GM12878 (cell line): ENCODE data around the gene GUCY1A1.

ENCODE experiments used
- ATF7 ChIP-seq: fragments of 450-650 bp; IDR thresholded peaks from 2 replicates; pipeline ENCODE4 v1.6.1; 2016; ENCODE audit warnings: low read depth, mild to moderate bottlenecking
- CHD2 ChIP-seq: IDR thresholded peaks from 2 replicates; pipeline ENCODE4 v1.6.1; 2011; ENCODE audit warnings: low read depth, low read length, improper control_type of control experiment, borderline replicate concordance
- EZH2 ChIP-seq: IDR thresholded peaks from 2 replicates; pipeline ENCODE4 v1.6.1; 2012; ENCODE audit warnings: low read depth, mild to moderate bottlenecking, control low read depth, inconsistent platforms, low read length, borderline replicate concordance; ENCODE audit not compliant: control insufficient read depth
- FOXK2 ChIP-seq: fragments of 450-650 bp; IDR thresholded peaks from 2 replicates; pipeline ENCODE4 v1.6.1; 2017; ENCODE audit warnings: mild to moderate bottlenecking, moderate library complexity
- HDGF ChIP-seq: fragments of 450-650 bp; IDR thresholded peaks from 2 replicates; pipeline ENCODE4 v1.6.1; 2016; ENCODE audit warnings: antibody characterized with exemption
- NR2C1 ChIP-seq: fragments of 450-650 bp; IDR thresholded peaks from 2 replicates; pipeline ENCODE4 v1.6.1; 2017; ENCODE audit warnings: antibody characterized with exemption, mild to moderate bottlenecking, moderate library complexity
- POLR2A ChIP-seq: IDR thresholded peaks from 2 replicates; pipeline ENCODE4 v1.6.1; 2011; ENCODE audit warnings: low read depth, mild to moderate bottlenecking, low read length
- TF ChIP-seq, protein P1 (sequence below): IDR thresholded peaks from 2 replicates; pipeline ENCODE4 v1.6.1; 2012; ENCODE audit warnings: low read length, inconsistent platforms
- TF ChIP-seq, protein P2 (sequence below): IDR thresholded peaks from 2 replicates; pipeline ENCODE4 v1.6.1; 2012; ENCODE audit warnings: low read depth, low read length, improper control_type of control experiment
- TF ChIP-seq, protein P3 (sequence below), 3 experiments: IDR thresholded peaks in 2 of 3; conservative IDR thresholded peaks in 1 of 3; 2 replicates each; pipeline ENCODE4 v1.5.1; 2011; ENCODE audit warnings: low read depth in 3 of 3, low read length in 3 of 3, mild to moderate bottlenecking in 3 of 3, control low read depth in 2 of 3, moderate library complexity in 2 of 3, inconsistent platforms in 1 of 3, mixed read lengths in 1 of 3; ENCODE audit not compliant: control insufficient read depth in 2 of 3, insufficient read depth in 1 of 3; ENCODE audit errors: extremely low read depth in 1 of 3
- TF ChIP-seq, protein P4 (sequence below): fragments of 450-650 bp; IDR thresholded peaks from 2 replicates; pipeline ENCODE4 v1.6.1; 2016; ENCODE audit warnings: mild to moderate bottlenecking, moderate library complexity, borderline replicate concordance
- TF ChIP-seq, protein P5 (sequence below): fragments of 450-650 bp; IDR thresholded peaks from 2 replicates; pipeline ENCODE4 v1.6.1; 2018; ENCODE audit warnings: mild to moderate bottlenecking, low read depth, moderate library complexity; ENCODE audit not compliant: partially characterized antibody

DNA sequence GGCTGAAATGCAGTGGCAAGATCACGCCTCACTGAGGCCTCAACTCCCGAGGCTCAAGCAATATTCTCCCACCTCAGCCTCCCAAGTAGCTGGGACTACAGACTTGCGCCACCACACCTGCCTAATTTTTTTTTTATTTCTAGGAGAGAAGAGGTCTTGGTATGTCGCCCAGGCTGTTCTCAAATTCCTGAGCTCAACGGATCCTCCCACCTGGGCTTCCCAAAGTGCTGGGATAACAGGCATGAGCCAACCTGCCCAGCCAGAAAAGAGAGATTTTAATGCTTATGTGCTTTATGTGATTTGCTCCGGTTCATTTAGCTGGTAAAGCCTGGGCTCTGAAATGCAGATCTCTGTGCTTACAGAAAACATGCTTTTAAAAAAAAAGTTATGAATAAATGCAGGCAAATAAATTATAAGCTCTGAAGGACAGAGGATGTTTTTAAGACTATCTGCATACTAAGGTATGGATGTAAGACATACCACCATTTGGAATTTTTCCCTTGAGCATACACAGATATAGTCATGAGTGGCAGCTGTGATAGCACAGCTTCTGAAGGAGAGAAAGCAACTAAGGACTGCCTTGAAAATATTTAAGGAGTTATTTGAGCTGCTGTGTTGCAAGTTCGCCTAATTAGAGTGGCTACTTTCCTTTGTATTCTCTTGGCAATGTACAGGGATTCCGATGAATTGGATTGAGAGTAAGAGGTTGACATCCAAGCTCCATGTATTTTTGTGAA, 106.0 kb downstream of the GUCY1A1 start:
- TF ChIP-seq, protein P1, sequence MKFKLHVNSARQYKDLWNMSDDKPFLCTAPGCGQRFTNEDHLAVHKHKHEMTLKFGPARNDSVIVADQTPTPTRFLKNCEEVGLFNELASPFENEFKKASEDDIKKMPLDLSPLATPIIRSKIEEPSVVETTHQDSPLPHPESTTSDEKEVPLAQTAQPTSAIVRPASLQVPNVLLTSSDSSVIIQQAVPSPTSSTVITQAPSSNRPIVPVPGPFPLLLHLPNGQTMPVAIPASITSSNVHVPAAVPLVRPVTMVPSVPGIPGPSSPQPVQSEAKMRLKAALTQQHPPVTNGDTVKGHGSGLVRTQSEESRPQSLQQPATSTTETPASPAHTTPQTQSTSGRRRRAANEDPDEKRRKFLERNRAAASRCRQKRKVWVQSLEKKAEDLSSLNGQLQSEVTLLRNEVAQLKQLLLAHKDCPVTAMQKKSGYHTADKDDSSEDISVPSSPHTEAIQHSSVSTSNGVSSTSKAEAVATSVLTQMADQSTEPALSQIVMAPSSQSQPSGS = no peak
- TF ChIP-seq EZH2 (no peak), FOXK2 (no peak), NR2C1 (no peak), POLR2A (no peak), ATF7 (no peak), HDGF (no peak), CHD2 (no peak)
- TF ChIP-seq, protein P2, sequence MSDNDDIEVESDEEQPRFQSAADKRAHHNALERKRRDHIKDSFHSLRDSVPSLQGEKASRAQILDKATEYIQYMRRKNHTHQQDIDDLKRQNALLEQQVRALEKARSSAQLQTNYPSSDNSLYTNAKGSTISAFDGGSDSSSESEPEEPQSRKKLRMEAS = no peak
- TF ChIP-seq, protein P3, sequence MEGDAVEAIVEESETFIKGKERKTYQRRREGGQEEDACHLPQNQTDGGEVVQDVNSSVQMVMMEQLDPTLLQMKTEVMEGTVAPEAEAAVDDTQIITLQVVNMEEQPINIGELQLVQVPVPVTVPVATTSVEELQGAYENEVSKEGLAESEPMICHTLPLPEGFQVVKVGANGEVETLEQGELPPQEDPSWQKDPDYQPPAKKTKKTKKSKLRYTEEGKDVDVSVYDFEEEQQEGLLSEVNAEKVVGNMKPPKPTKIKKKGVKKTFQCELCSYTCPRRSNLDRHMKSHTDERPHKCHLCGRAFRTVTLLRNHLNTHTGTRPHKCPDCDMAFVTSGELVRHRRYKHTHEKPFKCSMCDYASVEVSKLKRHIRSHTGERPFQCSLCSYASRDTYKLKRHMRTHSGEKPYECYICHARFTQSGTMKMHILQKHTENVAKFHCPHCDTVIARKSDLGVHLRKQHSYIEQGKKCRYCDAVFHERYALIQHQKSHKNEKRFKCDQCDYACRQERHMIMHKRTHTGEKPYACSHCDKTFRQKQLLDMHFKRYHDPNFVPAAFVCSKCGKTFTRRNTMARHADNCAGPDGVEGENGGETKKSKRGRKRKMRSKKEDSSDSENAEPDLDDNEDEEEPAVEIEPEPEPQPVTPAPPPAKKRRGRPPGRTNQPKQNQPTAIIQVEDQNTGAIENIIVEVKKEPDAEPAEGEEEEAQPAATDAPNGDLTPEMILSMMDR (IDR thresholded peaks at IDR 0.05 in 2 of 3, conservative IDR thresholded peaks at IDR 0.05 in 1 of 3; ENCODE audit: control insufficient read depth in 2 of 3, extremely low read depth in 1 of 3, insufficient read depth in 1 of 3, low read depth in 3 of 3, low read length in 3 of 3) = no peak
- TF ChIP-seq, protein P4, sequence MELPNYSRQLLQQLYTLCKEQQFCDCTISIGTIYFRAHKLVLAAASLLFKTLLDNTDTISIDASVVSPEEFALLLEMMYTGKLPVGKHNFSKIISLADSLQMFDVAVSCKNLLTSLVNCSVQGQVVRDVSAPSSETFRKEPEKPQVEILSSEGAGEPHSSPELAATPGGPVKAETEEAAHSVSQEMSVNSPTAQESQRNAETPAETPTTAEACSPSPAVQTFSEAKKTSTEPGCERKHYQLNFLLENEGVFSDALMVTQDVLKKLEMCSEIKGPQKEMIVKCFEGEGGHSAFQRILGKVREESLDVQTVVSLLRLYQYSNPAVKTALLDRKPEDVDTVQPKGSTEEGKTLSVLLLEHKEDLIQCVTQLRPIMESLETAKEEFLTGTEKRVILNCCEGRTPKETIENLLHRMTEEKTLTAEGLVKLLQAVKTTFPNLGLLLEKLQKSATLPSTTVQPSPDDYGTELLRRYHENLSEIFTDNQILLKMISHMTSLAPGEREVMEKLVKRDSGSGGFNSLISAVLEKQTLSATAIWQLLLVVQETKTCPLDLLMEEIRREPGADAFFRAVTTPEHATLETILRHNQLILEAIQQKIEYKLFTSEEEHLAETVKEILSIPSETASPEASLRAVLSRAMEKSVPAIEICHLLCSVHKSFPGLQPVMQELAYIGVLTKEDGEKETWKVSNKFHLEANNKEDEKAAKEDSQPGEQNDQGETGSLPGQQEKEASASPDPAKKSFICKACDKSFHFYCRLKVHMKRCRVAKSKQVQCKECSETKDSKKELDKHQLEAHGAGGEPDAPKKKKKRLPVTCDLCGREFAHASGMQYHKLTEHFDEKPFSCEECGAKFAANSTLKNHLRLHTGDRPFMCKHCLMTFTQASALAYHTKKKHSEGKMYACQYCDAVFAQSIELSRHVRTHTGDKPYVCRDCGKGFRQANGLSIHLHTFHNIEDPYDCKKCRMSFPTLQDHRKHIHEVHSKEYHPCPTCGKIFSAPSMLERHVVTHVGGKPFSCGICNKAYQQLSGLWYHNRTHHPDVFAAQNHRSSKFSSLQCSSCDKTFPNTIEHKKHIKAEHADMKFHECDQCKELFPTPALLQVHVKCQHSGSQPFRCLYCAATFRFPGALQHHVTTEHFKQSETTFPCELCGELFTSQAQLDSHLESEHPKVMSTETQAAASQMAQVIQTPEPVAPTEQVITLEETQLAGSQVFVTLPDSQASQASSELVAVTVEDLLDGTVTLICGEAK = no peak
- TF ChIP-seq, protein P5, sequence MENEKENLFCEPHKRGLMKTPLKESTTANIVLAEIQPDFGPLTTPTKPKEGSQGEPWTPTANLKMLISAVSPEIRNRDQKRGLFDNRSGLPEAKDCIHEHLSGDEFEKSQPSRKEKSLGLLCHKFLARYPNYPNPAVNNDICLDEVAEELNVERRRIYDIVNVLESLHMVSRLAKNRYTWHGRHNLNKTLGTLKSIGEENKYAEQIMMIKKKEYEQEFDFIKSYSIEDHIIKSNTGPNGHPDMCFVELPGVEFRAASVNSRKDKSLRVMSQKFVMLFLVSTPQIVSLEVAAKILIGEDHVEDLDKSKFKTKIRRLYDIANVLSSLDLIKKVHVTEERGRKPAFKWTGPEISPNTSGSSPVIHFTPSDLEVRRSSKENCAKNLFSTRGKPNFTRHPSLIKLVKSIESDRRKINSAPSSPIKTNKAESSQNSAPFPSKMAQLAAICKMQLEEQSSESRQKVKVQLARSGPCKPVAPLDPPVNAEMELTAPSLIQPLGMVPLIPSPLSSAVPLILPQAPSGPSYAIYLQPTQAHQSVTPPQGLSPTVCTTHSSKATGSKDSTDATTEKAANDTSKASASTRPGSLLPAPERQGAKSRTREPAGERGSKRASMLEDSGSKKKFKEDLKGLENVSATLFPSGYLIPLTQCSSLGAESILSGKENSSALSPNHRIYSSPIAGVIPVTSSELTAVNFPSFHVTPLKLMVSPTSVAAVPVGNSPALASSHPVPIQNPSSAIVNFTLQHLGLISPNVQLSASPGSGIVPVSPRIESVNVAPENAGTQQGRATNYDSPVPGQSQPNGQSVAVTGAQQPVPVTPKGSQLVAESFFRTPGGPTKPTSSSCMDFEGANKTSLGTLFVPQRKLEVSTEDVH = no peak
